HL-60 (cell line): Measurements from ENCODE around the gene ATP9B.

Experiments used
- DNase-seq, 2 experiments: peaks; one replicate each; pipeline ENCODE4 v3.0.0-alpha.2; 2010 to 2020; ENCODE audit warnings: low read depth in 1 of 2, low spot score in 1 of 2
- H3K27ac ChIP-seq: fragments of 250-450 bp; sonication (Bioruptor Pico); replicated peaks from 2 replicates; pipeline ENCODE4 v1.5.1; 2020; ENCODE audit warnings: mild to moderate bottlenecking, moderate library complexity
- H3K27me3 ChIP-seq: fragments of 250-450 bp; sonication (Bioruptor Pico); 2 replicates; pipeline ENCODE4 v1.5.1; 2021; ENCODE audit warnings: mild to moderate bottlenecking, moderate library complexity; ENCODE audit not compliant: insufficient read depth, poor library complexity, severe bottlenecking
- H3K4me3 ChIP-seq: replicated peaks from 2 replicates; pipeline ENCODE4 v1.5.1; 2011; ENCODE audit warnings: mild to moderate bottlenecking, control low read depth, low read length; ENCODE audit not compliant: insufficient read depth
- CTCF ChIP-seq: IDR thresholded peaks from one replicate; pipeline ENCODE4 v1.5.1; 2011; ENCODE audit warnings: low read length, control low read depth, inconsistent platforms; ENCODE audit not compliant: insufficient read depth
- GABPA ChIP-seq: IDR thresholded peaks from 2 replicates; pipeline ENCODE4 v1.6.1; 2012; ENCODE audit warnings: low read depth
- POLR2AphosphoS5 ChIP-seq: IDR thresholded peaks from 2 replicates; pipeline ENCODE4 v1.6.1; 2012; ENCODE audit warnings: low read depth
- REST ChIP-seq: IDR thresholded peaks from 2 replicates; pipeline ENCODE4 v1.6.1; 2012; ENCODE audit warnings: low read depth; ENCODE audit not compliant: insufficient replicate concordance
- SPI1 ChIP-seq: IDR thresholded peaks from 2 replicates; pipeline ENCODE4 v1.6.1; 2012; ENCODE audit warnings: low read depth, mild to moderate bottlenecking, borderline replicate concordance

ATP9B gene

GRCh38 chr18:79403723-79404566, 334.8 kb downstream of the ATP9B start:
- TF ChIP-seq REST (no peak), CTCF (no peak), POLR2AphosphoS5 (no peak), GABPA (no peak), SPI1 (no peak)
- Histone ChIP-seq H3K27me3 (no peaks in the 10 kb centered on the region), H3K4me3 (no peak overlapping the region), H3K27ac (peak overlapping the region; percentile 31; the same call in 1 of the 2 replicates)
- DNase-seq: no peak

GRCh38 chr18:79404567-79404910, 335.3 kb downstream of the ATP9B start:
- no peak for TF ChIP-seq POLR2AphosphoS5
- no peak overlapping the region for H3K4me3 ChIP-seq
- no peak for DNase-seq
- H3K27ac ChIP-seq: peak overlapping the region; percentile 71
- H3K27me3 ChIP-seq: no peaks in the 10 kb centered on the region

GRCh38 chr18:79405019-79405780, 336.0 kb downstream of the ATP9B start:
- H3K27me3 ChIP-seq: no peaks in the 10 kb centered on the region
- H3K4me3 ChIP-seq: no peak overlapping the region
- TF ChIP-seq SPI1: no peak
- no peak for TF ChIP-seq GABPA
- TF ChIP-seq POLR2AphosphoS5: no peak
- TF ChIP-seq CTCF: no peak
- no peak for TF ChIP-seq REST
- no peak for DNase-seq
- peak overlapping the region; percentile 71 for H3K27ac ChIP-seq

GRCh38 chr18:79405781-79406575, 336.8 kb downstream of the ATP9B start:
- peak overlapping the region; percentile 71 for H3K27ac ChIP-seq
- H3K27me3 ChIP-seq: no peaks in the 10 kb centered on the region
- H3K4me3 ChIP-seq: no peak overlapping the region
- peak; percentile 87 to 89 for DNase-seq
- TF ChIP-seq POLR2AphosphoS5: peak; percentile 48; the same call in 1 of the 2 replicates
- TF ChIP-seq GABPA: peak; percentile 62
- TF ChIP-seq REST: no peak
- TF ChIP-seq CTCF: no peak
- TF ChIP-seq SPI1: peak; percentile 95
